H9 (cell line): ENCODE measurements around the gene PTPRN2. TPM values are rescaled to one million over a fixed set of nuclear protein-coding genes. Genes with fewer than 3 reads are reported as not detected.

Source experiments
- DNase-seq: peaks from one replicate; pipeline ENCODE4 v3.0.0-alpha.2; 2017
- H2AFZ ChIP-seq: one replicate; pipeline ENCODE4 v1.6.1; 2013; ENCODE audit warnings: mild to moderate bottlenecking, low read length, control low read depth, moderate library complexity
- H2AK5ac ChIP-seq: 2 replicates; pipeline ENCODE4 v1.6.1; 2013; ENCODE audit warnings: low read length, control low read depth, mixed read lengths; ENCODE audit not compliant: insufficient read length
- H2BK120ac ChIP-seq: one replicate; pipeline ENCODE4 v1.6.1; 2013; ENCODE audit warnings: low read depth, mild to moderate bottlenecking, low read length, control low read depth, inconsistent platforms; ENCODE audit not compliant: poor library complexity, severe bottlenecking
- H2BK12ac ChIP-seq: 2 replicates; pipeline ENCODE4 v1.6.1; 2013; ENCODE audit warnings: low read length, control low read depth, mixed read lengths, low read depth; ENCODE audit not compliant: insufficient read length
- H2BK15ac ChIP-seq: 2 replicates; pipeline ENCODE4 v1.6.1; 2013; ENCODE audit warnings: low read depth, low read length, control low read depth
- H2BK20ac ChIP-seq: one replicate; pipeline ENCODE4 v1.6.1; 2013; ENCODE audit warnings: low read depth, mild to moderate bottlenecking, low read length, control low read depth, inconsistent platforms; ENCODE audit not compliant: poor library complexity, severe bottlenecking
- H2BK5ac ChIP-seq: 2 replicates; pipeline ENCODE4 v1.6.1; 2013; ENCODE audit warnings: low read length, control low read depth, mixed read lengths; ENCODE audit not compliant: insufficient read length
- H3K14ac ChIP-seq: 2 replicates; pipeline ENCODE4 v1.6.1; 2013; ENCODE audit warnings: low read length, control low read depth; ENCODE audit not compliant: insufficient read depth
- H3K18ac ChIP-seq: 2 replicates; pipeline ENCODE4 v1.6.1; 2013; ENCODE audit warnings: low read depth, mild to moderate bottlenecking, mixed read lengths, low read length, control low read depth; ENCODE audit not compliant: insufficient read length
- H3K23ac ChIP-seq: 2 replicates; pipeline ENCODE4 v1.6.1; 2013; ENCODE audit warnings: low read length, control low read depth, mixed read lengths, low read depth; ENCODE audit not compliant: insufficient read length
- H3K23me2 ChIP-seq: 2 replicates; pipeline ENCODE4 v1.6.1; 2013; ENCODE audit warnings: low read depth, mild to moderate bottlenecking, mixed read lengths, low read length, control low read depth; ENCODE audit not compliant: insufficient read length, poor library complexity, severe bottlenecking
- H3K27ac ChIP-seq: 2 replicates; pipeline ENCODE4 v1.5.1; 2013; ENCODE audit warnings: low read length, control low read depth, mixed read lengths, low read depth; ENCODE audit not compliant: insufficient read length
- H3K27me3 ChIP-seq: 2 replicates; pipeline ENCODE4 v1.6.1; 2013; ENCODE audit warnings: low read length, control low read depth, inconsistent platforms; ENCODE audit not compliant: insufficient read depth
- H3K4ac ChIP-seq: 2 replicates; pipeline ENCODE4 v1.6.1; 2013; ENCODE audit warnings: low read depth, mild to moderate bottlenecking, control low read depth, inconsistent platforms, low read length, moderate library complexity
- H3K4me1 ChIP-seq: 2 replicates; pipeline ENCODE4 v1.6.1; 2013; ENCODE audit warnings: low read length, control low read depth, inconsistent platforms; ENCODE audit not compliant: insufficient read depth
- H3K4me2 ChIP-seq: 2 replicates; pipeline ENCODE4 v1.6.1; 2013; ENCODE audit warnings: low read length, control low read depth, mixed read lengths; ENCODE audit not compliant: insufficient read length, insufficient read depth
- H3K56ac ChIP-seq: 2 replicates; pipeline ENCODE4 v1.6.1; 2013; ENCODE audit warnings: low read depth, mild to moderate bottlenecking, mixed read lengths, low read length, control low read depth; ENCODE audit not compliant: insufficient read length
- H3K79me1 ChIP-seq: 2 replicates; pipeline ENCODE4 v1.6.1; 2013; ENCODE audit warnings: low read depth, mild to moderate bottlenecking, moderate library complexity, low read length, control low read depth, inconsistent platforms; ENCODE audit not compliant: insufficient read depth, poor library complexity, severe bottlenecking
- H3K79me2 ChIP-seq: 2 replicates; pipeline ENCODE4 v1.6.1; 2013; ENCODE audit warnings: low read length, control low read depth, inconsistent platforms; ENCODE audit not compliant: insufficient read depth
- H3K9ac ChIP-seq: 2 replicates; pipeline ENCODE4 v1.6.1; 2013; ENCODE audit warnings: low read length, control low read depth, mixed read lengths; ENCODE audit not compliant: insufficient read length; ENCODE audit errors: extremely low read depth
- H3K9me3 ChIP-seq: one replicate; pipeline ENCODE4 v1.6.1; 2013; ENCODE audit warnings: low read depth, low read length, inconsistent platforms; ENCODE audit not compliant: control insufficient read depth
- H3T11ph ChIP-seq: one replicate; pipeline ENCODE4 v1.6.1; 2013; ENCODE audit warnings: mild to moderate bottlenecking, low read length, control low read depth, inconsistent platforms
- H4K20me1 ChIP-seq: one replicate; pipeline ENCODE4 v1.6.1; 2013; ENCODE audit not compliant: control insufficient read depth, insufficient read length, insufficient read depth
- H4K5ac ChIP-seq: 2 replicates; pipeline ENCODE4 v1.6.1; 2013; ENCODE audit warnings: low read depth, mild to moderate bottlenecking, mixed read lengths, low read length, control low read depth; ENCODE audit not compliant: insufficient read length
- H4K8ac ChIP-seq: replicated peaks from 2 replicates; pipeline ENCODE4 v1.6.1; 2013; ENCODE audit warnings: low read length, control low read depth, mixed read lengths, low read depth; ENCODE audit not compliant: insufficient read length
- H4K91ac ChIP-seq: 2 replicates; pipeline ENCODE4 v1.6.1; 2013; ENCODE audit warnings: low read depth, mild to moderate bottlenecking, moderate library complexity, mixed read lengths, low read length, control low read depth; ENCODE audit not compliant: insufficient read length
- H3K27ac Mint-ChIP-seq, 3 experiments: 2 replicates in 2 of 3; 3 replicates in 1 of 3; pipeline ENCODE4 v1.8.0; 2020 to 2021; ENCODE audit warnings: mixed read lengths in 3 of 3, mild to moderate bottlenecking in 1 of 3, moderate library complexity in 1 of 3
- H3K27me3 Mint-ChIP-seq: 2 replicates; pipeline ENCODE4 v1.8.0; 2021; ENCODE audit warnings: low read depth, mild to moderate bottlenecking, moderate library complexity, mixed read lengths
- H3K36me3 Mint-ChIP-seq, 3 experiments: 2 replicates in 2 of 3; 3 replicates in 1 of 3; pipeline ENCODE4 v1.8.0; 2020 to 2021; ENCODE audit warnings: low read depth in 3 of 3, mixed read lengths in 3 of 3; ENCODE audit not compliant: insufficient read depth in 1 of 3
- H3K4me1 Mint-ChIP-seq, 2 experiments: 2 replicates each; pipeline ENCODE4 v1.8.0; 2020; ENCODE audit warnings: mixed read lengths in 2 of 2
- H3K4me3 Mint-ChIP-seq, 2 experiments: 2 replicates in 1 of 2; 3 replicates in 1 of 2; pipeline ENCODE4 v1.8.0; 2020 to 2021; ENCODE audit warnings: mild to moderate bottlenecking in 2 of 2, mixed read lengths in 2 of 2, moderate library complexity in 1 of 2
- H3K9me3 Mint-ChIP-seq, 2 experiments: 2 replicates in 1 of 2; 3 replicates in 1 of 2; pipeline ENCODE4 v1.8.0; 2020; ENCODE audit warnings: mild to moderate bottlenecking in 2 of 2, mixed read lengths in 2 of 2, moderate library complexity in 1 of 2
- CTCF ChIP-seq: fragments of 200-600 bp; sonication (generic); conservative IDR thresholded peaks from 3 replicates; pipeline ENCODE4 v1.8.0; 2021; ENCODE audit warnings: antibody characterized with exemption, mild to moderate bottlenecking
- WGBS: extraction: QIAGEN DNeasy Blood & Tissue Kit; methylation state at CpG from one replicate; pipeline ENCODE4 v1.1.7; 2013; ENCODE audit warnings: missing lambda C conversion rate, low lambda C conversion rate, mixed read lengths; ENCODE audit not compliant: insufficient read length; ENCODE audit errors: extremely low coverage; 5-methylcytosine and 5-hydroxymethylcytosine counted together
- total RNA-seq: library from RNA; stranded (reverse); gene quantifications from 2 replicates; pipeline ENCODE4 v1.2.1, GENCODE V29; 2021

Gene PTPRN2
- total RNA-seq, 1 experiment from 2014 or later: 5.2 TPM

GRCh38 chr7:157565981-157566630 lies 1021.5 kb downstream of the PTPRN2 start:
- H4K91ac ChIP-seq: no peak overlapping the region
- WGBS: no CpG with 5 or more reads among the region's 15 CpGs
- H3K27ac Mint-ChIP-seq: no peak overlapping the region

More at GRCh38 chr7:157565981-157566630, 1021.5 kb downstream of the PTPRN2 start:
- Histone ChIP-seq H3K79me2 (no peaks in the 10 kb centered on the region), H3K23me2 (no peaks in the 10 kb centered on the region), H3K79me1 (no peaks in the 10 kb centered on the region), H3K27me3 (no peaks in the 10 kb centered on the region), H2BK12ac (no peak overlapping the region), H3K4me1 (no peaks in the 10 kb centered on the region), H2BK5ac (no peak overlapping the region), H4K8ac (no peak overlapping the region), H4K20me1 (no peaks in the 10 kb centered on the region), H3K4me2 (no peak overlapping the region), H2BK20ac (no peak overlapping the region), H2AFZ (no peak overlapping the region), H2BK120ac (no peak overlapping the region), H3K9me3 (no peaks in the 10 kb centered on the region), H3K4ac (no peak overlapping the region), H3K56ac (no peak overlapping the region), H2AK5ac (no peak overlapping the region), H3K9ac (no peak overlapping the region), H2BK15ac (no peak overlapping the region), H3T11ph (no peak overlapping the region), H3K18ac (no peak overlapping the region), H3K14ac (no peak overlapping the region), H3K23ac (no peak overlapping the region), H3K27ac (no peak overlapping the region), H4K5ac (no peak overlapping the region)
- no peaks in the 10 kb centered on the region for H3K9me3 Mint-ChIP-seq
- H3K4me1 Mint-ChIP-seq: peaks cover 15 to 18% of the 10 kb centered on the region in 2 experiments
- no peaks in the 10 kb centered on the region for H3K36me3 Mint-ChIP-seq
- peaks cover 69% of the 10 kb centered on the region for H3K27me3 Mint-ChIP-seq
- no peak overlapping the region for H3K4me3 Mint-ChIP-seq
- no peak for TF ChIP-seq CTCF
- DNase-seq: no peak
